ENCODE measurements around the gene BRWD1. TPM values are rescaled to one million over a fixed set of nuclear protein-coding genes. Genes with fewer than 3 reads are reported as not detected.

BRWD1 gene
- total and polyA plus RNA-seq, 12 donors = 11.1 to 81.1 (median 37.6) TPM

DNA sequence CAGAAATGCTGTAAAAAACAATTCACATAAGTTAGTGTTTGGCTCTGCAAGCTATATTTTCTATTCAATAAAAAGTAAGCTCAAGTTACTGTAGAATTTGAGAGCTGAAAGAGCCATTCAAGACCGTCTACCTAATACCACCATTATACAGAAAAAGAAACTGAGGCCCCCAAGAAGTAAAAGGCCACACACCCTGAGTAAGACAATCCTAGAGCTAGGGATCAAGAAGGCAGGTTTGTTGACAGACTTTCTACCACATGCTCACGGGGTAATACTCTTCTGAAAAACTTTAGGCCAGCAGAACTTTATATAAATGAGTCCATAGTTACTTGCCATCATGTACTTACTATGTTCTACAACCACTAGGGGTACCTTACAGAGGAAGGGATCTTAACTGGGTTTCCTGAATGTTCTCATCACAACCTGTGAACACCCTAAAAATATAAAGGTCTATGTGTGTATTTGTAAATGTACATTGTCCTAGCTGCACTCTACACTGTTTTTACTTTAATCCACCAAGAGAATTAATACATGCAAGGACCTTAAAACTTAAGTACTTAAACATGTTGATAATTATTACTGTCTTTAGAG is 132.9 kb downstream of the BRWD1 start:
- Histone ChIP-seq H3K27me3 (no peaks in the 10 kb centered on the region), H3K36me3 (replicated peaks in 1 of 2) (no peaks in the 10 kb centered on the region), H3K4me3 (no peak overlapping the region), H3K4me1 (replicated peaks in 1 of 2) (peaks cover 7 to 22% of the 10 kb centered on the region in 2 donors), H3K27ac (no peak overlapping the region), H3K9me3 (replicated peaks in 1 of 3) (no peaks in the 10 kb centered on the region)
- TF ChIP-seq CTCF (IDR thresholded peaks at IDR 0.05) (peak in 2 of 6 experiments; percentile 5 to 16), POLR2A (IDR thresholded peaks at IDR 0.05) (no peak)
- 93 to 98% (median 95%) methylated on average over 2 of the region's 2 CpGs for WGBS, 4 donors
- DNase-seq = no peak
- intact Hi-C loops (cut with DNase I) = loop anchor here in 1 of 2 donors (10.0 kb wide), 1 partner anchor 204 kb away; a partner anchor contains a TSS

GRCh38 chr21:39178421-39178820 is 135.0 kb downstream of the BRWD1 start:
- Histone ChIP-seq H3K9me3 (replicated peaks in 1 of 3) (no peaks in the 10 kb centered on the region), H3K36me3 (replicated peaks in 1 of 2) (peaks cover 0 to 7% of the 10 kb centered on the region in 2 donors), H3K4me1 (replicated peaks in 1 of 2) (peaks cover 7 to 13% of the 10 kb centered on the region in 2 donors), H3K27ac (no peak overlapping the region), H3K4me3 (no peak overlapping the region), H3K27me3 (no peaks in the 10 kb centered on the region)
- no peak for TF ChIP-seq POLR2A (IDR thresholded peaks at IDR 0.05)
- TF ChIP-seq CTCF (IDR thresholded peaks at IDR 0.05) = no peak
- 81 to 89% (median 82%) methylated on average over 7 of the region's 7 CpGs for WGBS, 4 donors
- intact Hi-C loops (cut with DNase I) = no loop called here
- DNase-seq = no peak

- intact Hi-C loops (cut with DNase I) = no loop called here
- H3K27me3 ChIP-seq = no peaks in the 10 kb centered on the region
- TF ChIP-seq CTCF (IDR thresholded peaks at IDR 0.05) (no peak), POLR2A (IDR thresholded peaks at IDR 0.05) (no peak)
- peaks cover 0 to 10% of the 10 kb centered on the region in 2 donors for H3K36me3 ChIP-seq (replicated peaks in 1 of 2)
- H3K9me3 ChIP-seq (replicated peaks in 1 of 3) = no peaks in the 10 kb centered on the region
- DNase-seq = no peak
- H3K4me1 ChIP-seq (replicated peaks in 1 of 2) = peaks cover 0 to under 1% of the 10 kb centered on the region in 2 donors
- WGBS, 4 donors = 40 to 48% (median 43%) methylated on average over 3 of the region's 3 CpGs
- H3K4me3 ChIP-seq = no peak overlapping the region
- H3K27ac ChIP-seq = no peak overlapping the region
Measured at GRCh38 chr21:39176271-39176709, 137.1 kb downstream of the BRWD1 start.

- TF ChIP-seq CTCF (IDR thresholded peaks at IDR 0.05) (no peak), POLR2A (IDR thresholded peaks at IDR 0.05) (no peak)
- H3K9me3 ChIP-seq (replicated peaks in 1 of 3) = no peaks in the 10 kb centered on the region
- no peak for DNase-seq
- no peaks in the 10 kb centered on the region for H3K27me3 ChIP-seq
- WGBS, 4 donors = 82 to 93% (median 88%) methylated on average over 10 of the region's 10 CpGs
- no peak overlapping the region for H3K27ac ChIP-seq
- no peaks in the 10 kb centered on the region for H3K4me1 ChIP-seq (replicated peaks in 1 of 2)
- H3K4me3 ChIP-seq = no peak overlapping the region
- peaks cover 0 to 10% of the 10 kb centered on the region in 2 donors for H3K36me3 ChIP-seq (replicated peaks in 1 of 2)
- intact Hi-C loops (cut with DNase I) = no loop called here
Measured at GRCh38 chr21:39175665-39176064, 137.8 kb downstream of the BRWD1 start.
